SK-N-DZ (cell line): ENCODE data around the gene ASIC4. TPM values are rescaled to one million over a fixed set of nuclear protein-coding genes. Genes with fewer than 3 reads are reported as not detected.

Experiments
- DNase-seq: peaks from one replicate; pipeline ENCODE4 v3.0.0-alpha.2; 2015; ENCODE audit warnings: low spot score
- polyA plus RNA-seq, 2 experiments: library from polyadenylated mRNA; depleted of rRNA; stranded (reverse); fragments of >200 nt; gene quantifications; 2 replicates each; pipeline ENCODE4 v1.2.3, GENCODE V29; 2014

The ASIC4 gene
- 1.8 and 2.4 TPM in 2 replicates for polyA plus RNA-seq (2014; cell fraction: cytosol; rRNA removed)
- 4.6 and 8.0 TPM in 2 replicates for polyA plus RNA-seq (2014; cell fraction: nucleus; rRNA removed)

GRCh38 chr2:219514196-219514761, at the start of gene ASIC4:
TSS of gene ASIC4 (plus strand) at chr2:219514482. CDS start at chr2:219514725, 243 bp downstream.
- peak; percentile 87 for DNase-seq

GRCh38 chr2:219465659-219466561, 48.4 kb upstream of the ASIC4 start:
- no peak for DNase-seq

GRCh38 chr2:219466816-219467735, 47.2 kb upstream of the ASIC4 start:
- DNase-seq: no peak

GRCh38 chr2:219467736-219468075, 46.6 kb upstream of the ASIC4 start:
- DNase-seq: no peak

- no peak for DNase-seq
Observed at GRCh38 chr2:219468410-219469185, 45.7 kb upstream of the ASIC4 start.

GRCh38 chr2:219469186-219469724, 45.0 kb upstream of the ASIC4 start:
- no peak for DNase-seq

GRCh38 chr2:219470429-219470828, 43.9 kb upstream of the ASIC4 start:
- DNase-seq: no peak

GRCh38 chr2:219471476-219472371, 42.6 kb upstream of the ASIC4 start:
- no peak for DNase-seq

- DNase-seq: peak; percentile 82
Observed at GRCh38 chr2:219472629-219473187, 41.6 kb upstream of the ASIC4 start.

GRCh38 chr2:219473511-219473910, 40.8 kb upstream of the ASIC4 start:
- DNase-seq: no peak

GRCh38 chr2:219474285-219475060, 39.8 kb upstream of the ASIC4 start:
- DNase-seq: no peak

- no peak for DNase-seq
Observed at GRCh38 chr2:219475278-219475677, 39.0 kb upstream of the ASIC4 start.

- DNase-seq: peak; percentile 78
Observed at GRCh38 chr2:219475697-219476651, 38.3 kb upstream of the ASIC4 start.

- DNase-seq: peak; percentile 86
Observed at GRCh38 chr2:219476652-219477151, 37.6 kb upstream of the ASIC4 start.

- no peak for DNase-seq
Observed at GRCh38 chr2:219477179-219477578, 37.1 kb upstream of the ASIC4 start.

GRCh38 chr2:219477815-219478214, 36.5 kb upstream of the ASIC4 start:
- no peak for DNase-seq

GRCh38 chr2:219478916-219479315, 35.4 kb upstream of the ASIC4 start:
- no peak for DNase-seq
